Vagina (tissue), 2 donors: ENCODE results near the gene TTC9.

Experiments used
- POLR2A ChIP-seq, 2 donors: fragments of 450-650 bp; IDR thresholded peaks; one replicate each; pipeline ENCODE4 v1.6.1; 2017; ENCODE audit warnings: antibody characterized with exemption in 2 of 2, mild to moderate bottlenecking in 2 of 2, moderate library complexity in 2 of 2
- TF ChIP-seq, protein P1 (sequence below), 3 experiments: fragments of 450-650 bp in 2 of 3; fragments of 200-600 bp in 1 of 3; sonication (generic) in 1 of 3; IDR thresholded peaks; one replicate each; pipeline ENCODE4 v1.5.1; 2017 to 2019; ENCODE audit warnings: antibody characterized with exemption in 3 of 3, mild to moderate bottlenecking in 2 of 3, moderate library complexity in 2 of 3

DNA sequence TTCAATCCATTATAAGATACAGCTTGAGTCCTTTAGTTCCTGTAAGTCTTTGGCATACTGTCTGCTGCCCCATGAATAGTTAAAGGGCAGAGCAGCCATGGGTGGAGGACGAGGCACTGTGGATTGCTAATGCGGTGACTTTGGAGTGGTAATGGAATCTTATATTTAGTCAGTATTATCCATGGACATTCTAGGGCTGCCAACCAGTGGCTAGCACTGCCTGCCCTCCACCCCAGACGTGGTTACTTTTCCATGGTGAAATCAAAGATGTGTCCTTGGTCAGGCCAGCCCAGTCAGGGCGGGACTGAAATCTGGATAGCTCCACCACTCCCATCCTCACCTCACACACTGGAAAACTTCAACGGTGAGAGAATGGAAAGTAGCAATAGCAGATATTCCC is 2.3 kb downstream of the TTC9 start:
- TF ChIP-seq, protein P1, sequence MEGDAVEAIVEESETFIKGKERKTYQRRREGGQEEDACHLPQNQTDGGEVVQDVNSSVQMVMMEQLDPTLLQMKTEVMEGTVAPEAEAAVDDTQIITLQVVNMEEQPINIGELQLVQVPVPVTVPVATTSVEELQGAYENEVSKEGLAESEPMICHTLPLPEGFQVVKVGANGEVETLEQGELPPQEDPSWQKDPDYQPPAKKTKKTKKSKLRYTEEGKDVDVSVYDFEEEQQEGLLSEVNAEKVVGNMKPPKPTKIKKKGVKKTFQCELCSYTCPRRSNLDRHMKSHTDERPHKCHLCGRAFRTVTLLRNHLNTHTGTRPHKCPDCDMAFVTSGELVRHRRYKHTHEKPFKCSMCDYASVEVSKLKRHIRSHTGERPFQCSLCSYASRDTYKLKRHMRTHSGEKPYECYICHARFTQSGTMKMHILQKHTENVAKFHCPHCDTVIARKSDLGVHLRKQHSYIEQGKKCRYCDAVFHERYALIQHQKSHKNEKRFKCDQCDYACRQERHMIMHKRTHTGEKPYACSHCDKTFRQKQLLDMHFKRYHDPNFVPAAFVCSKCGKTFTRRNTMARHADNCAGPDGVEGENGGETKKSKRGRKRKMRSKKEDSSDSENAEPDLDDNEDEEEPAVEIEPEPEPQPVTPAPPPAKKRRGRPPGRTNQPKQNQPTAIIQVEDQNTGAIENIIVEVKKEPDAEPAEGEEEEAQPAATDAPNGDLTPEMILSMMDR (IDR thresholded peaks at IDR 0.05) = no peak
- TF ChIP-seq POLR2A (IDR thresholded peaks at IDR 0.05) = no peak
